T47D (cell line): ENCODE measurements around the gene IRX4.

Source experiments
- DNase-seq, 2 experiments: peaks; one replicate each; pipeline versions ENCODE4 v3.0.0 to v3.0.0-alpha.2; 2011 to 2012; ENCODE audit warnings: low read depth in 1 of 2, low spot score in 1 of 2
- JUND ChIP-seq: IDR thresholded peaks from 2 replicates; pipeline ENCODE4 v1.6.1; 2012; ENCODE audit warnings: low read depth
- in situ Hi-C: cut with HindIII; loops from 2 replicates; pipeline ENCODE4 v1.10.0; 2016; ENCODE audit warnings: low sequenced_read_pairs, low pct_unique_long_range_greater_than_20kb

IRX4 gene

DNA sequence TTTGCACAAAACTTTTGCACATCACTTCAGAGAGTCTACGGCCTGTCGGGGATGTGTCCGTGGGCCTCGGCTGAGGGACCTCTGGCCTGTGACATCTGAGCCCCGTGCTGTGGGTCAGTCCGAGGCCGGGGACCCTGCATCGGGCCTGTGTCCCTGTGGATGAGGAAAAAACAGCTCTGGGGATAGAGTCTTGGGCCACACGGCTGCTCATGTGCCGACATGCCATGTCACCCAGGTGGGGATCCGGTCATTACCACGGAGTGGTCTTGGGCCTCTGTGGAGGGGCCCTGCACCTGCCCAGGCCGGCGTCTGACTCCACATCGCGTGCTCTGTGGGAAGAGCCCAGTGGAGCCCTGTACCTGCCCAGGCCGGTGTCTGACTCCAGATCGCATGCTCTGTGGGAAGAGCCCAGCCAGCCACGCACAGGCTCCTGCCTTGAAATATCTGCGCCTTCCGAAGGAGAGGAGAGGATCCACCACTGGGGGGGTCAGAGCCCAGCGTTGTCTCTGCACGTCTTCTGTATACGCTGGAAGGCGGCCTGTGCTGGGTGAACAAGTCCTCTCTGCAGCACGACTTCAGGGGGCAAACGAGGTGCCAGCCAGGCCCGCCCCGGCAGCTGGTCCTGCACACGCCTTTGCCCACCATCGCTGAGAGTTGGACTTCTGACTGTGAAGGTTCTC is 27.5 kb upstream of the IRX4 start:
- in situ Hi-C loops: no loop called here
- no peak for DNase-seq
- no peak for TF ChIP-seq JUND

DNA sequence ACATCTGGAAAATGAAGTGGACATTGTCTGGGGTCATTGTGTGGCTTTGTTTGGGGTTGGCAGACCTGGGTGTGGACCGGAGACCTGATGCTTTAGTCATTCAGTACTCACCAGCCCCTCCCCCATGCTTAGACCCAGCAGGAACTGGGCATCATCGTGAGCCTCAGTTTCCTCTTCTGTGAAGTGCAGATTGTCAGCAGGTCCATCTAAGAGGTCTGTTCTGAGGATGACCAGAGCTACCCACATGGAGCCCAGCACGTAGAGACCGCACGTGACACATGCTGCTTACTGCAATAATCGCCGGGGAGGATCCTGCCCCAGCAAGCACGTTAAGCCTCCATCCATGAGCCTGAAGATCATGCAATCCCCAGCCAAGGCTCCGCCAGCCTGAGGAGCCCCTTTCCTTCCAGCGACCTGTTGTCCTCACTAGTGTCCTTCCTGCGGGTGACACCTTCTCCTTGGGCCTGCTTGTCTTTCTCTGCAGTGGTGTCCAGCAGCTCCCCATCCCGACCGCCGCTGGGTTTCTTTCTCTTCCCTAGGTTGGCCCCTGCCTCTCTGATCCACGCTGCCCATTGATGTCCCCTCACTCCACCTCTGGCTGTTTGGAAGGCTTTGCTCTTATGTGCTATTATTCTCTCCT is 26.7 kb upstream of the IRX4 start:
- in situ Hi-C loops: no loop called here
- TF ChIP-seq JUND: no peak

DNA sequence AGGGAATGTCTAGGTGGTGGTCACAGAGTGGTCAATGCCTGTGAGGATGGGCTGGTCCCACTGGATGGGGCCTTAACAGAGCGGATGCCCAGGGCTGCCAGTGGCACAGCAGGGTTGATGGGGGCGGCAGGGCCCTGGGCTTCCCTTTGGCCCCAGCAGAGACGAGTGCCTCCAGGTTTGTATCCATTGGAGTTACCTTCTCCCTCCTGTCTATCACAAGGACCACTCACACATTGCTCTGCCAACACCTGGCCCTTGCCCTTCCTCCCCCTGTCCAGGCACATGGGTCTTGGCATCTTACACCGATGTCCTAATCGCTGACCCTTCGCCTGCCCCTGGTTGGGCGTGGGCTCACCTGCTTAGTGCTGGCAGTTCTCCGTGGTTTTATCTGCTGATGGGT is 26.2 kb upstream of the IRX4 start:
- no peak for DNase-seq
- no peak for TF ChIP-seq JUND
- in situ Hi-C loops: no loop called here

More for the DNA sequence above, 26.7 kb upstream of the IRX4 start:
- no peak for DNase-seq

DNA sequence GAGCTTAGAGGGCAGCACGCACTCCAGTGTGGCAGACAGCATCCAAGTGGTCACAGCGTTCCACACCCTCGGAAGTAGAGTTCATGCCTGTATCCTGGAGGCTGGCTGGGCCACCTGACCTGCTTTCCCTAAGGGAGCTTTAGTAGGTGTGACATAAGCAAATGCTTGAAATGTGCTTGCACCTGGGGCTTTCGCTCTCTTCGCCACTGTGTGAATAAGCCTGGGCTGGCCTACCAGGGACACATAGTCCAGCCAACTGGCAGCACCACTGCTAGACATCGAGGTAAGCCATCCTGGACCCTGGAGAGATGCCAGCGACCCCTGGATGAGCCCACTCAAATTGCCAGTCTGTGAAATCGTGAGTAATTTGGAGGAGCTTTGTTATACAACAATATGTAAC is 24.9 kb upstream of the IRX4 start:
- no peak for TF ChIP-seq JUND
- no peak for DNase-seq
- in situ Hi-C loops: no loop called here

DNA sequence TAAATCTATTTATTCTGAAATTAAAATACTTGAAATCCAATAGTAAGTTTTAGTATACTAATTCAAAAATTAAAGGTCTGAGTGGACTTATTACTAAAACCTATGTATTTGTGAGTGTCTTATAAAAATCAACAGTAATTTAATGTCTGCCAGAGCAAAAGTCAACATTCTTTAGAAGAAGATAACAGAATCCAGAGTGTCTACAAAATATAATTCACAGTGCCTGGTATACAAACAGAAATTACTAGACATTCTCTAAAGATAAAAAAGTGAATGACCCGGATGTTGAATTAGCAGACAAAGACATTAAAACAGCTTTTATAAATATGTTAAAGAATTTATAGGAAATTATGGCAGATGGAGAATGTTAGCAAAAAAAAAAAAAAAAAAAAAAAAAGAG is 22.4 kb upstream of the IRX4 start:
- TF ChIP-seq JUND: no peak
- no peak for DNase-seq
- in situ Hi-C loops: no loop called here

DNA sequence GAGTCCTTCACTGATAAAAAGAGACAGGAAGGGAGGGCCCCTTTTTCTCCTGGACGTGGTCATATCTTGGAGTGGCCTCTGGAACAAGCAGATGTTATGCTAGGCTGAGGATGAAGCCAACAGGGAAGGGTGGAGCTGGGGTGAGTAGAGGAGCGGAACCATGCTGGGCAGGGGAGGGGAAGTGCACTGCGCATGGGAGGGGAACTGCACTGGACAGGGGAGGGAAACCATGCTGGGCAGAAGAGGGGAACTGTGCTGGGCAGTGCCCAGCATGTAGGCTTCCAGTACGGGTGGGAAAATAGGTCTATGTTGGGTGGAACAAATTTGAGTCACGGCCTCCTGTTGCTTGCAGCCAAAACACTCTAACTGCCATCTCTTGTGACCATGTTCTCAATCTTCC is 19.3 kb upstream of the IRX4 start:
- TF ChIP-seq JUND: no peak
- no peak for DNase-seq
- in situ Hi-C loops: no loop called here

DNA sequence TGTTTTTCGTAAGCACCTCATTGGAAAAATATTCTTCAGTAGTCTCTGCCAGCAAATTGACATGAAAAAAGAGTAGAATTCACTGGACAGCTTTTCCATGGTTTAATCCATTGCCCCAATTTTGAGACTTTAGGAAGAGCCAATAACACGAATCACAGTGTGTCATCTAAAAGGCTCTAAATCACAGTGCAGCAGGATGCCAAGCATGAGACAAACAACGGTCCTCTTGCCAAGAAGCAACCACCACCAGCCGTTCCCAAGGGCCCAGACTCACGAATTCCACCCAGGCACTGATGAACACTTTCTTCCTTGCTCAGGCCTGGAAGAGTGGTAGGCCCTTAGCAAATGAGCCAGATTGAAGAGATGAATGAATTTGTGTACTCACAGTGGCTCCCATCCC is 18.3 kb upstream of the IRX4 start:
- no peak for DNase-seq
- in situ Hi-C loops: no loop called here
- no peak for TF ChIP-seq JUND

DNA sequence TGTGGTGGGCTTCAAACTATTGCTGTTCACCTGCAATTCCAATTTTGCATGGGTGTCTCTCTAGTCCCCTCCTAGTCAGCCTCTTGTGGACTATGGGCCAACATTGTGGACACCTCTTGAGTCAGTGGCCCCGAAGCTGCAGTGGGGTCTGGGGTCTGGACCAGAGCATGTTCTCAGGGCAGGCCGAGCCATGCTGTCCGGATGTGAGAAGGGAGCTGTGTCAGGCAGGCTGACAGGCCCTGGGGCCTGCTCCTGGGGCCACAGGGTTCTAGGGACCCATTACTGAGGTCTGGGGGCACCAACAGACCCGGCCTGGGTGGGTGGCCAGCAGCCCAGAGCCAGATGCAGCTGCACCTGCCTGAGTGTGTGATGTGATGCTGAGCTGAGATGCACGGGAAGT is 16.5 kb upstream of the IRX4 start:
- no peak for DNase-seq
- in situ Hi-C loops: no loop called here
- TF ChIP-seq JUND: no peak

DNA sequence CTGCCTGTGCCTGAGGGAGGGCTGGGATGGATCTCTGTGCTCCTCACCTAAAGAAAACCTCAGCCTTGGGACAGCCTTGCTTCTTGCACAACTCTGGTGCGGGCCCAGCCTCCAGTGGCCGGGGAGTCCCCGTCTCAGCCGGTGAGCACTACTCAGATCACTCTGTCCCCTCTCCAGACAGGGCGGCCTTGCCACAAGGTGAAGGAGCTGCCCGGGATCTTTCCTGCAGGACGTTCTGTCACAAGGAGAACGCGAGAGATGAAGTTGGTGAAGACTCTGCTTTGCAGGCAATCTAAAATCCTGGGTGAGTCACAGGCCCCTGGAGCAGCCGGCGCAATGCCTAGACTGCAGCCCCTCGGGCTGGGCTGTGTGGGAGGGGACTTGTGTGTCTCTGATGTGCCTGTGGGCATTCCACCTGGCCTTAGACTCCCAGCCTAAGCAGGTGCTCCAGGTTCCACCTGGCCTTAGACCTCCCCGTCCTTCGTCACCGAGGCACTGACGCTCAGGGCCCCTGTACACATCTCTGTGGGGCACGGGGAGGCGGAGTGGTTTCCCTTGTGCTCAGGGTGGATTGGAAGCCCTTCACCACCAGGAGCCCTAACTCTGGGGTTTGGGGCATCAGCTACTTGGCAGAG is 15.2 kb upstream of the IRX4 start:
- no peak for TF ChIP-seq JUND

DNA sequence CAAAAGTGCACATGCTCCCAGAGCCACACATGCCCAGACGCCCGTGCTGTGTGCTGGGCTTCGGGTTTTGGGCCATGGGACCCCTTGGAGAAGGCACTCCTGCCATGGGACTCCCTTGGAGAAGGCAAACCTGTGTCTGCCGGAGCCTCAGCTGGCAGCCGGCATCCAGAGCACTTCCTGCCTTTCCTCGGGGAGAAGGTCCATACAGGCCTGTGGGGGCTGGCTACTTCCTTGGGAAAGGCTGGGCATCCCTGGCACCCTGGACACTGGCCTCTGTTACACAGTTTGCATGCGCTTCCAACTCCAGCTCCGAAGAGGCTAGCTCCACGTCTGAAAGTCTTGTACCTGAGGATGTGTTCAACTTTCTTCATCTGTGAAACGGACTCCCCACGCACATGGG is 14.7 kb upstream of the IRX4 start:
- DNase-seq: no peak
- no peak for TF ChIP-seq JUND
- in situ Hi-C loops: no loop called here

More for the DNA sequence above, 15.2 kb upstream of the IRX4 start:
- in situ Hi-C loops: no loop called here
- no peak for DNase-seq

DNA sequence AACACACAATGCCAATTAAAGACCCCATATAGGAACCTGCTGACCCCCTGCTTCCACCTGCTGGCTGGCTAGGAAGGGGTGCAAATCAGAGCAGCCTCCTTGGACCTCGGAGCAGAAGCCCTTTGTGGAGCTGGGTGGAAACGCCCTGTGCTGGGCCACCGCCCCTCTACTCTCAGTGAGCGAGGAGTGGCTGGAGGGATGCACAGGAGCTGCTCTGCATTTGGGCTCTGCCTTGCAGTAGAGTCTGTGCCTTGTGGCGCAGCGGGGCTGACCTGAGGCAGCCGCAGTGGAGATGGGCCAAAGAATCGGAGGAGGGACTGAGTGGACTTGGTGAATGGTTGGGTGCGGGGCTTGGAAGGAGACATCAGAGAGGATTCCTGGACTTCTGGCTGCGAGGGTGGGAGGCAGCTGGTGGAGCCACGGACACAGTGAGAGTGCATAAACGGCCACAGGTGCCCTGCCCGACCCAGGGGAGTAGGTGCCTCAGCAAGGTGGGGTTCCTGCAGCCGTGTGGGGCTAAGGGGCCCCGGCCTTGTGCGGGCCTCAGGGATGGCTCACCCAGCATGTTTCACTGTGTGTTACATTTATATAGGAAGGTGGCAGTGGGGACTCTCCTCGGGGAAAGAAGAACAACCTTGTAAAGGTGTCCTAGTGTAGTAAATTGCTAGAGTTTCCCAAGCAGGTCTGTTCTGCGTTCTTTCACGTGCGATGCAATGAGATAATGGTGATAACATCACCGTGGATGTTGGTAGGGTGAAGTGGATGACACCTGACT is 14.1 kb upstream of the IRX4 start:
- in situ Hi-C loops: no loop called here
- TF ChIP-seq JUND: no peak
- no peak for DNase-seq

DNA sequence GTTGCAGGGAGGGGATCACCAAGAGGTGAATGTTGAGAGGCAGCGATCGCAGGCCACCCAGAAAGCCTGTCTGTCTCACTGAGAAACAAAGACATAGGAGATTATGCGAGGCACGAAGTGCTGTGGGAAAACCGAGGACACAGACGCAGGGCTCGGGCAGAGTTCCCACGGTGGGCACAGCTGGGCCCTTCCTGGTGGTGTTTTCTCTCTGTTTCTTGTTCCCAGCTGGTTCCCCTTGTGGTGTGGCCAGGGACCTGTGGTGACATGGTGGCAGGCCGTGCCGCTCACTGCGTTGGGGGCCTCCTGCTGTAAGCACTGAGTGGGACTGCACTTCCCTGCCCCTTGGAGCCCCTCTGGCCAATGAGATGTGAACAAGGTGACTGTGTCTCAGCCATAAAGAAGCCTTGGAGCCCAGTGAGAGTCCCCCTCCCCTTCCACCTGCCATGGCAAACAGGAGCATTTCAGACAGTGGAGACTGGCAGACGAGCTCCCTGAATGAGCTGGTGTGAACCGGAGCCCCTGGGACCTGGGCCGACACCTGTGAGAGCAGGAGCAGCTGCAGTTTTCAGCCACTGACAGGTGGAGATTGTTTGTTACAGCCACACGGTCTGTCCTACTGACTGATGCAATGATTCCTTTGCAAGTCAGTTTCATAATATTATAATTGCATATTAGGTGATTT is 13.2 kb upstream of the IRX4 start:
- no peak for DNase-seq
- TF ChIP-seq JUND: no peak
- in situ Hi-C loops: no loop called here
